NCI-H2029 treated with DMSO at 0.1 percent for 48 hours (cell line): Measurements from ENCODE around the gene PNMA8A.
"Not testable (repeated sequence)": the region's sequence is repeated elsewhere in the genome, so short reads cannot be mapped to it uniquely, and the experiment has no call there.

Source experiments
- DNase-seq: peaks from one replicate; lab custom pipeline; 2025; lab: John Stamatoyannopoulos, UW

PNMA8A gene

DNA sequence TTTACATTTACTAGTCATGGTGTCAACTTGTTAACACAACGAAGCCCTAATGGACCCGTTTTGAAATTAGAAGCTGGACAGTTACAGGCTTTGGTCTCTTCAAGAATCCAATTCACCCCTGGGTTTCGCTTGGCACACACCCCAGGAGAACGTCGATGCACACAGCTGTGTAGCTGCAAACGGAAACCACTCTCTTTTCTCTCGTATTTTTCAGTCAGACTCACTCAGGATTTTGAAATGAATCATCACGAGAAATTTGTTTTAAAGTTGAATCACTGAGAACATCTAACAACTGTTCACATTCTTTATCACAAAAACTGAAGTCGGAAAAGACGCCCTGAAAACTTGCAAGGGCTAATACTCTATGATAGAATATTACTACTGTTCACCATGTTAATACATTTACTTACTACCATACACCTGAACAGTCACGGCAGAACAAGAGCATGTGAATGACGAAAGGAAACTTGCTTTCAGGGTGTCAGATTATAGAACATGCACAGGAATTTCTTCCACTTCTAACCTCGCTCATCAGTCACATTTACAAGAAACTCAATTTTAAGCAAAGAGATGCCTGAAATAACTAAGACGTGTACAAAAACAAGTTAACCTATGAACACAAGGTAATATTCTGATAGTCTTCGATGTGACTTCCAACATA lies 4.7 kb downstream of the PNMA8A start:
- no peak for DNase-seq

DNA sequence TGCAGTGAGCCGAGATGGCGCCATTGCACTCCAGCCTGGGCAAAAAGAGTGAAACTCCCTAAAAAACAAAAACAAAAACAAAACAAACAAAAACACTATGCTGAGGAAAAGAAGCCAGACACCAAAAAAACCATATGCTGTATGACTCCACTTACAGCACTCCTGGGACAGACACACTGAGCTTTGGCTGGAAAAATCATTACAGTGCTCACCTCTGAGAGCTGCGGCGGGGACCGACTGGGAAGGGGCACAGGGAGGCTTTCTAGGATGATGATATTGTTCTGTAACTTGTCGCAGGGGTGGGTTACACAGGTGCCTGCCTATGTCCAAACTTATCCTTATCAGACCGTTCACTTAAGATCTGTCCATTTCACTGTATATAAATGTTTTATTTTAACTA lies 7.8 kb downstream of the PNMA8A start:
- no peak for DNase-seq

DNA sequence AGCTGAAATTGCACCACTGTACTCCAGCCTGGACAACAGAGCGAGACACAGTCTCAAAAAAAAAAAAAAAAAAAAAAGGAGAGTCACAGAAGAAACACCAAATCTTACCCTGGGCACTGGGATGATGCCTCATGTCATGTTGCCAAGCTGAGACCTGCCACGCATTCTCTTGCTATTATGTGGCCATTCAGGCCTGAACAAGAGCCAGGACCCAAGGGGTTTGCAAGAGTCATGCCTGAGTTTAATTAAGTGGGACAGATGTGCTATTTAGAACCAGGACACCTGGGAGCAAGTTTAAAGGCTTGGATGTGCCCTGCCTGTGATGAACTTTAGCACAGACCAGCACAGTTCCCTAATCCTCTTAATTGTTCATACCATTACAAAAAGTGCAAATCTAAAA lies 9.8 kb downstream of the PNMA8A start:
- DNase-seq, result no peak

DNA sequence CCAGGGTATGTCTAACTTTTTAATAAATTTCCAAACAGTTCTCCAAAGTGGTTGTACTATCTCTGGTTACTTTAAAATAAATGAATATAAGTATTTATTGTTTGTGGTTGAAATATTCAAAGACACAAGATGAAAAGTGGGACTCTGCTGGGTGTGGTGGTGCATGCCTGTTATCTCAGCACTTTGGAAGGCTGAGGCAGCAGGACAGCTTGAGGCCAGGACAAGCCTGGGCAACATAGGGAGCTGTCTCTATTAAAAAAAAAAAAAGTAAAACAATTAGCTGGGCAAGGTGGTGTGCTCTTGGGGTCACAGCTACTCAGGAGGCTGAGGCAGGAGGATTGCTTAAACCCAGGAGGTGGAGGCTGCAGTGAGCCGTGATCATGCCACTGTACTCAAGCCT lies 10.4 kb downstream of the PNMA8A start:
- no peak for DNase-seq

DNA sequence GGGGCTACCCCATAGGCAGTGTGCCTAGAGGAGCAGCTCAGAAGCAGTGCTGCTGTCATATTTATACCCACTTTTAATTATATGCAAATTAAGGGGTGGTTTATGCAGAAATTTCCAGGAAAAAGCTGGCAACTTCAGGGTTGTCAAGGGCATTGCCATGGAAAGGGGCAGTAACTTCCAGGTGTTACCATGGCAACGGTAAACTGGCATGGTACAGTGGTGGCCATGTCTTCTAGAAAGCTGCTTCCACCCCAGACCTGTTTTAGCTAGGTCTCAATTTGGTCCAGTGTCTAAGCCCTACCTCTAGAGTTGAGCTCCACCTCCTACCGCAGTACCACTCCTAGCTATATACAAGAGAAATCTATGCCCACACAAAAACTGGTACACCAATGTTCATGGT lies 11.3 kb downstream of the PNMA8A start:
- DNase-seq, result no peak

DNA sequence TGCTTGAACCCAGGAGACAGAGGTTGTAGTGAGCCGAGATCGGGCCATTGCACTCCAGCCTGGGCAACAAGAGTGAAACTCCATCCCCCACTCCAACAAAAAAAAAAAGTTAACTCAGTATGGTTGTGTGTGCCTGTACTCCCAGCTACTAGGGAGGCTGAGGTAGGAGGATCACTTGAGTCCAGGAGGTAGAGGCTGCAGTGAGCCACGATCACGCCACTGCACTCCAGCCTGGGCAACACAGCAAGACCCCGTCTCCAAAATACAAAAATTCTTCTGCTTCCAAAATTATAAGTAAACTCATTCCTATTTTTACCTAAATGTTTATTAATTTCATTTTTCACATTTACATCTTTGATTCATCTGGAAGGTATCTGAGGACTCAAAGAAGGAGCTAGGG lies 14.4 kb downstream of the PNMA8A start:
- no peak for DNase-seq

DNA sequence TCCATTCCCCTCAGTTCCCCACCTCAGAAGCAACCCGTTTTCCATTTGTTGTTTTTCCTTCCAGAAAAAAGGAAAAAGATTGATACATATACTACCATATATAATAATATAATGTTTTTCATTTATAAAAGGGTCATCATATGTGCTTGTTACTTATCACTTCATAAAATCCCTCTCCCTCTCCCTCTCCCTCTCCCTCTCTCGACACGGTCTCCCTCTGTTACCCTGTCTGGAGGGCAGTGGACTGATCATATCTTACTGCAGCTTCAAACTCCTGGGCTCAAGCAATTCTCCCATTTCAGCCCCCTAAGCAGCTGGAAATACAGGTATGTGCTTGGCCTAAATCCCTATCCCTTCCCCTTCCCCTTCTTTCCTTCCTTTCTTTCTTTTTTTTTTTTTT lies 17.1 kb downstream of the PNMA8A start:
- no peak for DNase-seq

DNA sequence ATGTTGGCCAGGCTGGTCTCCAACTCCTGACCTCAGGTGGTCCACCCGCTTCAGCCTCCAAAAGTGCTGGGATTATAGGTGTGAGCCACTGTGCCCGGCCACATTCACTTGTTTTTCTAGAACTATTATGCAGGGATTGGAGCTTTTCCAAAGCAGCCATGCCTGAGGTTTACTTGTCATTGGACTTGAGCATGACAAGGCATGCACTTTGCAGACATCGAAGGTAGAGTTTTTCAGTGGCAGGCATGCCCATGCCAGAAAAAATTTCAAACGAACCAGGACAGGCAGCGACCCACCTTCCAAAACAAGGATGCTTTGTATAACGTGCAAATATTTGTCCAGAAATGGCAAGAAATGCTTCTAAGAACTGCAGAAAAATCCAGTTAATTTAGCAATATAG lies 17.7 kb downstream of the PNMA8A start:
- DNase-seq, result no peak

DNA sequence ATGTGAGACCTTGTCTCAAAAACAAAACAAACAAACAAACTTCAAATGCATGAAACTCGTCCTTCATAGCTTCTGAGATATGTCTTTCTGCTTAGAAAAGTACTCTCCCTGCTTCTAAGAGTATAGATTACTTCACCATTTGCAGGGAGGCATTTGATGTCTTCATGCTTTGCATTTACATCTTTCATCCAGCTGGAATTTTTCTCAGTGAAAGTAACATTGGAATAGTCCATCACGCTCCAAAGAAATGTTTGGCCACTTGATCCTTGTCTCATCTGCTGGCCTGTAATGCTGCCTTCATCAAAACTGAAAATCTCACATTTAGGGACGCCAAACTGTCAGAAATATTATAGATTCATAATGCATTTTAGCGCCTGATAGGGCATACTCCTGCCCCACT lies 19.2 kb downstream of the PNMA8A start:
- DNase-seq, result no peak

DNA sequence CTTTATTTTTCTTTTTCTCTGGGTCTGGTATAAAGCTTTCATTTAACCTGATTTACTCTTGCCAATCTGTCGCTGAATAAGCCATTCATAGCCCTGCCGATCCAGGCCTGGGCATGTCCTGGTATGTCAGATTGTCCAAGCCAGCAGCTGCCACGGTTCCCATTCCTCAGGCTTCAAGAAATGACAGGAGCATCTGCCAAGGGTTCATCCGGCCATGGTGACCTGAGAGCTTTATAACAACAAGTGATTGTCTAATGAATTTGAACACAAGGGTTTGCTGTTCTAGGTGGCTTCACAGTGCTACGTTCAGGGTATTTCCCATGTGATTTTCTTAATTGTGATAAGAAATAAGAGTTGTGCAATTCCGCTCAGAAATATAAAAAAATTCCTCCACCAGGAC lies 20.0 kb downstream of the PNMA8A start:
- DNase-seq, result no peak

DNA sequence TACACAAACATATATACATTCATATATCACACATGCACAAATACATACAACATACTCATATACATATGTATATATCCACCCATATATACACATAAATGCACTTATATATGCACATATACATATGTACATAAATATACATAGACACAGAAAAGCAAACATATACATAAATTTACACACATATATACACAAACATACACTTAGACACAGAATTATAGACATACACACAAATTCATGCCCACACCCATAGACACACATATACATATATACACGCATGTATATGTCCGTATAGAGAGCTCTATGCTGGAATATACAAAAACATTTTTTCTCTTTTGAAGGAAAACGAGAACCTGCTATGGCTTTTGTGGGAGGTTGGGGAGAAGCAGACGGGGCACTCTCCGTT lies 20.6 kb downstream of the PNMA8A start:
- no peak for DNase-seq

DNA sequence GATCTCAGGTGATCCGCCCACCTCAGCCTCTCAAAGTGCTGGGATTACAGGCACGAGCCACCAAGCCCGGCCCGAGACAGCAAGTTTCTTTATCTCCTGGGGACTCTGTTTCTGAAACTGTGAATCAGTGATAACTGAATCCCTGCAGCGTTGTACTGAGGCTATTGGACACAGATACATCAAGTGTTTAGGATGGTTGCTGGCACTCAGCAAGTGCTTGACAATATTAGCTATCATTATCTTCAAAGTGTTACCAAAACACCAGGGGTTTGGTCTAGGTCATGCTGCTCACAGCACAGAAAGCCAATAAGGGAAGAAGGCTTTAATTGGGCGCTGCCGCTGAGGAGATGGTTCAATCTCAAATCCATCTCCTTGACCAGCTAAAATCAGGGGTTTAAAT lies 22.1 kb downstream of the PNMA8A start:
- no peak for DNase-seq

DNA sequence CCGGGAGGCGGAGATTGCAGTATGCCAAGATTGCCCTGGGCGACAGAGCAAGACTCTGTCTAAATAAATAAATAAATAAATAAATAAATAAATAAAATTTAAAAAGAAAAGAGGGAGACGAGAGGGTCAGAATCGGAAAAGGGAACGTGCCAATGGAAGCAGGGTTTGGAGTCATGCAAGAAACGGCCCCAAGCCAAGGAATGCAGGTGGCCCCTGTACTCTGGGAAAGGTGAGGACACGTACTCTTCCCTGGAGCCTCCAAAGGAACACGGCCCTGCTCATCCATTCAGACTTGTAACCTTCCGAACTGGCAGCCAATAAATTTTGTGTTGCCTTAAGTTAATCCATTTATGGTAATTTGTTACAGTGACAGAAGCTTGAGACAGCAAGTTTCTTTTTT lies 22.8 kb downstream of the PNMA8A start:
- DNase-seq, result no peak

DNA sequence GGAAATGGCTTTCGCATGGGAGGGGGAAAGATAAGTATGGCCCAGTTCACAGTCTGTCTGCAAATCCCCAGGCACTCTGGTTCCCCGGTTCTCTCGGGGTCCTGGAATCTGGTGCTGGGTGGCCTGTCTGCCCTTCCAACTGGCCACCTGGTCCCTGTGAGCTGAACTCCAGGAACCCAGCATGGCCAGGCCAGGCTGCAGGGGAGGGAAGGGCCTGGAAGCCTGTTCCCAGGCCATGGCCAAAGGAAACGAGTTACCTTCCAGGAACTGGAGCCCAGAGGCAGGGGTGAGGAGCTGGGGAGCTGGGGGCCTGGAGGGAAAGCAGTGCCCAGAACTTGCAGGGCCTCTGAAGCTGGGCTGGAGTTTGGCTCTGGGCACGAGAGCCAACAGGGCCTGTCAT lies 23.5 kb downstream of the PNMA8A start:
- no peak for DNase-seq

DNA sequence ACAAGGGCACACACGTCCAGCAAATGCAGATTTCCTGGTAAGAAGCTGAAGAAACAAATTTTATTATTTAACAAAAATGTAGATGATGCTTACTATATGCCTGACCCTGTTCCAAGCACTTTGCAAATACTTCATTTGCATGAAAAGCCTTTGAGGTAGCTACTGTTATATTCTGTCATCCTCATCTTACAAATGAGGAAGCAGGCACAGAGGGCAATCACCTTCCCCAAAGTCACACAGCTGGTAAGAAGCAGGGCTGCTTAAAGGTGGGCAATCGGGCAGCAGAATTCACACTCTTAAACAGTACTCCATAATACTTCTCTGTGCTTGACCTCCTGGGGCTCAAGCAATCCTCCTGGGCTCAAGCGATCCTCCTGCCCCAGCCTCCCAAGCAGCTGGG lies 24.4 kb downstream of the PNMA8A start:
- DNase-seq, result no peak

DNA sequence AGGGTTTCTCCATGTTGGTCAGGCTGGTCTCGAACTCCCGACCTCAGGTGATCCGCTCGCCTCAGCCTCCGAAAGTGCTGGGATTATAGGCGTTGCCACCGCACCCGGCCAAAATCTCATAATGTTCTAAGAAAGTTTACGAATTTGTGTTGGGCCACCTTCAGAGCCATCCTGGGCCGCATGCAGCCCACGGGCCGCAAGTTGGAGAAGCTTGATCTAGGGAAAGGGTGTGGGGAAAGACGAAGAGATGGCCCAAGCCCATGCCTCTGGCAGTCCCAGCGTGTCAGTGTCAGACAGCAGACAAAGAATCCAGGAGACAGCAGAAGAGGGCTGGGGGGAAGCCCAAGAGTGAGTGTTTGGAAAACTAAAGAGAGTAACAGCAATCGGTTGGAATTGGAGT lies 25.3 kb downstream of the PNMA8A start:
- DNase-seq, result no peak

DNA sequence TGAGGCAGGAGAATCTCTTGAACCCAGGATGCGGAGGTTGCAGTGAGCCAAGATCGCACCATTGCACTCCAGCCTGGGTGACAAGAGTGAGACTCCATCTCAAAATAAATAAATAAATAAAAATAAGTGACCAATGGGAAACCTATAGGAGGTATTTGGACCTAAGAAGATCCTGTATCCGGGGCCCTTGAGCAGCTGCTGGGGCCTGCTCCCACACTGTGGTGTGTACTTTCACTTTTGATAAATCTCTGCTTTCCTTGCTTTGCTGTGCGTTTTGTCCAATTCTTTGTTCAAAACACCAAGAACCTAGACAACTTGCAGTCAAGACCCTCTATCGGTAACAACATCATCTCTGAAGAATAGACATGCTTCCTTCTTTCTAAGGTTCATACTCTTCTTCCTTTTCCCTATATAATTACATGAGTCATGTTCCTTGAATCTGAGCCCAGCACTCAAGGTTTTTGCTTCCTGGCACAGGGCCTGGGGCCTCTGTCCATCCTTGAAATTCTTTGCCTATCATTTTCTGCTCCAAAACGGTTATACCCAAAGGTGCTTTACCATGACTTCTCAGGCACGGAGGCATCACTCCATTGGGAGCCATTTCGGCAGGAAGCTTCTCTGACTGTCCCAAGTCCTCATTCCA lies 28.4 kb downstream of the PNMA8A start:
- DNase-seq, result no peak

DNA sequence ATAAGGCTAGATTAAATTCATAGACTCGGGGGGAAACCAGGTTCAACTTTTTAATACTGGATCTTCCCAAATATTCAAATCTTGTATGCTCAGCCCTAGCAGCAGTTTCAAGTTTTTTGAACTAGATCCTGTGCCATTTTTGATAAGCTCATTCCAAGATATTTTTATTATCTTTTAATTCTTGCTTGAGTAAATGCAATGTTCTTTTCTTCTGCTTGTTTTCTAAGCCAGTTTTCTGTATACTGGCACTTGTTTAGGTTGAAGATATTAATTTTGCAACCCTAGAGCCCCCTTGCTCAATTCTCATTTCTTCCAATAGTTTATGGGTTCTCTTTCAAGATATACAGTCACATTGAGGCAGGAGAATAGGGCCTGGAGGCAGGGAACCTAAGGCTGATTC lies 29.5 kb downstream of the PNMA8A start:
- no peak for DNase-seq

DNA sequence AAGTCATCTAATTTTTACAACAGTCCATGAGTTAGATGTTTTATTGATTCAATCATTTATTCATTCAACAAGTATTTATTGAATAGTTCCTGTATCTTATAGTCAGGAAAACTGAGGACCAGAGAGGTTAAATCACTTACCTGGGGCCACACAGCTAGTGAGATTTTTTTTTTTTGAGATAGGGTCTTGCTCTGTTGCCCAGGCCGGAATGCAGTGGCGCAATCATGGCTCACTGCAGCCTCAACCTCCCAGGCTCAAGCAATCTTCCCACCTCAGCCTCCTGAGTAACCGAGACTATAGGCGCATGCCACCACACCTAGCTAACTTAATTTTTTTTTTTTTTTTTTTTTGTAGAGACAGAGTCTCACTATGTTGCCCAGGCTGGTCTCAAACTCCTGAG lies 35.7 kb downstream of the PNMA8A start:
- not testable (repeated sequence) for DNase-seq

DNA sequence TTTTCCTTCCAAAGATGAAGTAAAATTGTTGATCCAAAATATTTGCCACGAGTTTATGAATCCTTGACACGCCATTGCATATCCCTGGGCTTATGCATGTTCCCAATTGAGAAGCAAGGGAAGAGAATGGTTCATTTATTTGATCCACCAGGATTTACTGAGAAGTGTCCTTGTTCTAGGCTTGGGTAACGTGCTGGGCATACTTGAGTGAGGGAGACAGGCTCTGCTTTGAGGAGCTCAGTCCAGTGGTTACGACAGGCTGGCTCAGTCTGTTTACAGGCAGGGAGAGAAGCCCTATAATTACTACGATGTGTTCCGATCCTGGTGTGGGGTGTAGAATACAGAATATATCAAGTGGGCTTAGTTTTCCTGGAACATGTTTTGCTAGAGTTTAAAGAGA lies 36.4 kb downstream of the PNMA8A start:
- DNase-seq, result no peak

DNA sequence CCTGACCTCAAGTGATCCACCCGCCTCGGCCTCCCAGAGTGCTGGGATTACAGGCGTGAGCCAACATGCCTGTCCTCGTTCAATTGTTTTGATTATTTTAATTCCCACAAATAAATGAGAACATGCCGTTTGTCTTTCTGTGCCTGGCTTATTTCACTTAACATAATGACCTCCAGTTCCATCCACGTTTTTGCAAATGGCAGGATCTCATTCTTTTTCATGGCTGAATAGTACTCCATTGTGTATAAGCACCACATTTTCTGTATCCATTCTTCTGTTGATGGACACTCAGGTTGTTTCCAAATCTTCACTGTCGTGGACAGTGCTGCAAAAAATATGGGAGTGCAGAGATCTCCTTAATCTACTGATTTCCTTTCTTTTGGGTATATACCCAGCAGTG lies 37.9 kb downstream of the PNMA8A start:
- not testable (repeated sequence) for DNase-seq

DNA sequence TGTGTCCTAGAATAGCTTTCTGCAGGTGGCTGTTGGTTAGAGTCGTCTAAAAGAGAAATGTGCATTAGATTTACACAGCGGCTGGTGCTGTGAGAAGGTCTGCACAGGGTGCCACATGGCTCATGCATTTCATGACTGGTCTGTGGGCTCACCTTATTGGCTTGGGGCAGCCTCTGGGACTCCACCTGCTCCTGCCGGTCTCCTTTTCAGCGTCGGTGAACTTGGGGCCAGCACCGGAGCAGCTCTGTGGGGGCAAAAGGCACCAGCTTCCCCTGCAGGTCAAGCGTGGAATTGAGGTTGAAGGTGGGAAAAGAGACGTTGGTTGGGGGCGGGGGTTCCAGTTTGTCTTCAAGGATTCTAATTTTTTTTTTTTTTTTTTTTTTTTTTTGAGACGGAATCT lies 39.5 kb downstream of the PNMA8A start:
- no peak for DNase-seq

DNA sequence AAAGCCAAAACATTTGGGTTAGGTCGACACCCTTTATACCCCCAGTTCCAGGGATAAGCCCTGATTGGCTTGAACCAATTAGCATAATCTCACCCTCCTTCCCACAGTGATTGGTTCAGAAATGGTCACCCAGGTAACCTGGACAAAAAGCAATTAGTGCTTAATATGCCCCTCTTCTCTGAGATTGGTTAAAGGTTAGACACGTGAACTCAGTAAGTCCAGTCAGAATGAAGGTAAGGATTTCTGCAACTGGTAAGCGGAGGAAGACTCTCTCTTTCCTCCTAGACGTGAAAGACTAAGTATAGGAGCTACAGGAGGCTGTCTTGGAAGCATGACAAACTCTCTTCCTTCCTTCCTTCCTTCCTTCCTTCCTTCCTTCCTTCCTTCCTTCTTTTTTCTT lies 41.4 kb downstream of the PNMA8A start:
- DNase-seq, result no peak
